GM19452 (cell line): ENCODE data around the gene TTLL11.
"Not testable (repeated sequence)": the region's sequence is repeated elsewhere in the genome, so short reads cannot be mapped to it uniquely, and the experiment has no call there.

ENCODE experiments used
- ATAC-seq: cut with Tn5 transposase; IDR thresholded peaks from one replicate; pipeline ENCODE4 v1.9.1; 2021; ENCODE audit not compliant: unreplicated experiment

Gene TTLL11

GRCh38 chr9:121914604-121915303, 178.4 kb downstream of the TTLL11 start:
- ATAC-seq: no peak

DNA sequence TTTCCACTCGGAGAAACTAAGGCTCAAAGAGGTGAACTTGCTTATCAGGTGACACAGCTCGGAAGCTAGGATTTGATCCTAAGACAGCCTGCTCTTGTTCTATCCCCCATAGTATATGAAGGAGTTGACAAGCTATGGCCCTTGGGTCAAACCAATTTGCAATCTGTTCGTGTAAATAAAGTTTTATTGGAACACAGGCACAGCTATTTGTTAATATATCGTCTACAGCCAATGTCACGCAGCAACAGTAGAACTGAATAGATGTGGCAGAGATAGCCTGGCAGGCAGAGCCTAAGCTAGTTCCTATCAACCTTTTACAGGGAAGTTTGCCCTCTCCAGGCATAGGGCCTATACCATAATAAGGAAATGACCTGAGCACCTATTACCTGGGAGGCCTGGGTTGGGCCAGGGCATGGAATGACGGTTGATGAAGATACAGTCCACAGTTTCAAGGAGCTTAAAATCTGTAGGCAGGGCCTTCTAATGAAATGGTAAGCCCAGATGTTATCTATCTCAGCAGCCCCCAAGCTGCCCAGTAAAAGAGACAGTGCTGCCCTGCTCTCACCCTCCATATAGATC, 179.0 kb downstream of the TTLL11 start:
- ATAC-seq: no peak

DNA sequence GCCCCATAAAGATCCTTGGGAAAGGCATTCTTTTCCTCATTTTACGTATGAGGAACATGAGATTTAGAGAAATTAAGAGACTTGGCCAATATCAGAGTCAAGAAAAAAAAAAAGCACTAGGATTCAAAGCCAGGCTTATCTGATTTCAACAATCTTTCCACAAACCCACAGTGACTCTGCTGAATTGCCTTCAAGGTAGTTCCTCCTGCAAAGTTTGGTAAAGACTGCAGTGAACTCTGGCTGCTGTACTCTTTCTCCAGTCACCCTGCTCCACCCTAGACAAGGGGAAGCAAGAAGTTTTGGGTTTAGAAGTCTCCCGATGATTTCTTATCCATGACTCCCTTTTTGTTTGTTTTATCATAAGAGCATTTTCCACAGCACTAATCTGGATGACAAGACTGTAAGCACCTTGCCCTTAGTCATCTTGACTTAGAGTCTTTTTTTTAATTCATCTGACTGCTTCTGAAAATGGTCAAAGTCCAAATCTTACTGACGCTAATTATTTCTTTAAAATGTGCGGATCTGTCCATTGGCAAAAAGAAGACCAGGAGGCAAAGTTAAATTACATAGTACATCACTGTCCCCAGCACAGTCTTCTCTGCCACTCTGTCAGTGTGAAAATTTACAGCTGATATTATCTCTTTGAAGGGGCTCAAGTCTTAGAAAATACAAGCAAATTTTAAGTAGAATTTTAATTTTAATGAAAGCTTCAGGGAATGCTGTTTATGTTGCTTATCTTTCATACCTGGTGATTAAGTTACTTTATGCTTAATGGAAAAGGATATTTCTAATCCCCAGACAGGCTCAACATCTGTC, 180.1 kb downstream of the TTLL11 start:
- no peak for ATAC-seq

DNA sequence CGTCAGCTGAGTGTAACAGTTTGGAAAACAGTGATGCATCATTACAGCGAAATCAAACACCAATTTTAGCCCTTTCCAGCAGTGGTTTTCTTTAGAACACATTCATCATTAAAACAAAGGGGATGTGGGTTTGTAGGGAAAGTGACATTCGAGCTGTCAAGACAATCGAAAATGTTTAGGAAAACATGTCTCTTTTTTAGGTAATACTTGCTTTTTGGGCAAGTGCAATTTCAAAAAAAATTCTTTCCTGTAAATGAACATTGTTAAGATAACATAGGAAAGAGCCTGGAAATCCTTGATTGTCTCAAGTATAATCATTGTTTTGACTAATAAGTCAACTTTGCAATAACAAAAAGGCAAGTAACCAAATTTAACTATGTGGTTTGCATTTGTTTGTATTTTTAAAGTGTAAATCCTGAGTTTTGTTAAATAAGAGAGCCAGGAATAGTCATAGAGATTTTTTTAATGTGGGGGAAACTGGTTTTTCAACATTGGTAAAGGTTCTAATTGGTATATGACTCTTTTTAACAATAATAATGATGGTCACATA, 182.5 kb downstream of the TTLL11 start:
- no peak for ATAC-seq

- no peak for ATAC-seq
Measured at GRCh38 chr9:121909111-121909510, 184.0 kb downstream of the TTLL11 start.

DNA sequence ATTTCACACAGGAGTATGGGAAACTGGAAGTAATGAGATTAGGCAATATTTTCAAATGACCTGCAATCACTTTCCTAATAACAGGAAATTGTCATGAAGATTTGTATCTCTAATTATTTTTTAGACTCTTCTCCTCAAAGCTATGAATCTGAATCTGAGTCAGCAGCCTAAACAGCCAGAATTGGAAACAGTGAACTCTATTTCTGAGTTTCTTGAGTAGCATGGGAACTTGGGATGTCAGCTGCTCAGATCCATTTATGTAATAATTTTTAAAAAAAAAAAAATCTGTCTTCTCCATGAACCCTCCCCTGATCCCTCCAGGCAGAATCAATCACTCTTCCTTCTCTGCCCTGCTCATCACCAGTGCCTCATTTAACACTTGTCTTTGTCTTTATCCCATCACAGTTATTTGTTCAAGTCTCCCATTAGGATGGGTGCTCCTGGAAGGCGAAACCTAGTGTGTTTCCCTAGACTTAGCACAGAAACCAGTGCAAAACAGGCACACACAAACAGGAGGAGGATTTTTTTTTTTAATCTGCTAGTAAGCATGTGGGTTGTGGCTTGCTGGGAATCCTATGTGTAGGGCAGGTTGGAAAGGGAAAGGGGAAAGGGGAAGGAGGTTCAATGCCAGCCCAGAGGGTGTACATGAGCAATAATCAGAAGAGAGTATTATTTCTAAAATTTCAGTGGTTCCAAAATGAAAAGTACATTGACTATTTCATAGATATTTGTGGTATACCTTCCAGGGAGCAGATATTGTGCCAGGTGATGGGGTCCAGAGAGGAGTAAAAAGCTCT, 186.8 kb downstream of the TTLL11 start:
- no peak for ATAC-seq

DNA sequence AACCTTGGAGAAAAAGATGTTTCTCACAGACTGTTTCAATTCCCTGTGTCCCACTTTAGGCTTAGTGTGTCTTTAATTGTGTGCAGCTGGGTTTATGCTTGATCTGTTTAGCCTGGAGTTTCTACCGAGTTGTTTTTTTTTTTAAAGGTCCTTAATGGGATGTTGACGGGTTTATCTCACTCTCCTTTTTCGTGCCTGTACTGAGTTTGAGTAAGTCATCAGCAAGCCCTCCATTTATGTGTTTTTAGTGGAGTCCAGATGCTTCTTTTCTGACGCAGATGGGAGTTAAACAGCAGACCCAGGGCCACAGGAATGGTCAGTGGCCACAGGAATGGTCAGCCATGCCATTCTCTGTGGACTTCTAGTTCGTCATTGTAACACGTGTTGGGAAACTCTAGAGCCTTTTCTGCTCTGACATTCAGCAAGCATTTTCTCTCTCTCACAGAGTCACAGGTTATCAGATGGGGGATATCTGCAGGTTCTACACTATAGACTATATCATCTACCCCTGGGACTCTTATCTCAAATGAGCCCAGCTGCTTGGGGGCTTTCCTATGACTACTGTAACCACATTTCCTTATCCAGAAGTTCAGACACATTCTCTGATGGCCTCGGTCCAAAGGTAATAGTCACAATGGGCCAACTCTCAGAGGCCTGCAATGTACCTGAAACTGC, 190.5 kb downstream of the TTLL11 start:
- ATAC-seq: no peak

DNA sequence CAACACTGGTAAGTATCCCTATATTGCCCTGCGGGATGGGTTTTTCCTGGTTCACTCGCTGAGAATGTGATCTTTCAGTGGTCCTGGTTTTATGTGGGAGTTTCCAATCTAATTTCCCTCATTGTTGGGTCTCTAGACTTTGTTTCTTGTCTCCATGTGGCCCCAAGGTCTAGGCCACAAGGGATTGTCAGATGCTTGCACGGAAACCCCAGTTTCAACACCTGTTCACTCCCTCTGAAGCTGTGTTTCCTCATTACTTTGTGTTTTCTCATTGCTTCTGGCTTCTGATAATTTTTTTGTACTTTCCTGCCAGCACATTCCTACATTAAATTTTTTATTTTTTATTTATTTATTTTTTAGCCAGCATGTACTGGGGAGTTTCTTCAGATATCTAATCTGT, 191.5 kb downstream of the TTLL11 start:
- no peak for ATAC-seq

DNA sequence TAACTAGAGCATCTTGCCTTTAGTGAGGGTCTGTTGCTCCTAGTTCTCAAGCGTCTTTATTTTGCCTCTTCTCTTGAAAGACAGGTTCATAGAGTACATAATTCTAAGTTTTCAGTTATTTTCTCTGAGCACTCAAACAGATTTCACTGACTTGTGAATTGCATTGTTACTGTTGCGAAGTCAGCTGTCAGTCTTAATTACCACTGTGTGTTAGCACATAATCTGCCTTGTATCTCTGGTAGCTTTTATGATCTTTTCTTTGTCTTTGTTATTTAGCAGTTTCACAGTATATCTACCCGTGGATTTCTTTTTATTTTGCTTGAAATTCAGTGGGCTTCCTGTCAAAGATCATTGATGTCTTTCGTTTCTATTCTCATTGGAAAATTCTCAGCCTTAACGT, 192.9 kb downstream of the TTLL11 start:
- ATAC-seq: no peak

DNA sequence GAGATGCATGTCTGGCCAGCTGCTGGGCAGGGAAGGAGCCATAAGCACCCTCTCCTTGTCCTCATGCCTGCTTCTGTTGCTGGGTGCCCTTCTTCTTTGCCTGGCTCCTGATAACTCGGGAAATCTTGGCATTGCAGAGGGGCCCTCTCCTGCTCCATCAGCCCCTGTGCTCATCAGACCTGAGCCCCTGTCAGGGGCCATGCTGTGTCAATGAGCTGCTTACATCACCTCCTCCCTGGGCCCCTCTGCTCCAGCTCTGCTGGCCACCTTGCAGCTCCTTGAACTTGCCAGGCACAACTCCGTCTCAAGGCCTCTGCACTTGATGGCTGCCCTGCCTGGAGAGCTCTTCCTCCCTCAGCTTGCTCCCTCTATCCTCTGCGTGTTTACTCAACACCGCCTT, 194.3 kb downstream of the TTLL11 start:
- ATAC-seq: no peak

- ATAC-seq: no peak
Measured at GRCh38 chr9:121897140-121897539, 196.0 kb downstream of the TTLL11 start.

DNA sequence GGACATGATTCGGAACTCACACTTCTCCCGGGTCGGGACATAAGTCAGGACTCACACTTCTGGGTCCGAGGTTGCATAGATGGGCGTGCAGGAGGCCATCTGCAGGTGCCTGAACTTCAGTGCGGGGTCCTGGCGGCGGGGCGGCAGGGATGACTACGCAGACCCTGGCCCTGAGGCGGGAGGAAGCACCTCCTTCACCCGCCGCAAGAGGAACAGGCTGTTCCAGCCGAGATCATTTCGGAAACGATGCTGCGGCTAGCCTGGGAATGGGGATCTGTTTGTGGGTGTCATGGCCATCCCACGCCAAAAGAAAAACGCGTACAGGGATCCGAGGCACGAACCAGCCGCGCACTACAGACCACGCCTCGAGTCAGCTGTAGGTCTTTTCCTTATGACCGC, 196.6 kb downstream of the TTLL11 start:
- no peak for ATAC-seq

- no peak for ATAC-seq
Measured at GRCh38 chr9:121895818-121896544, 197.1 kb downstream of the TTLL11 start.

DNA sequence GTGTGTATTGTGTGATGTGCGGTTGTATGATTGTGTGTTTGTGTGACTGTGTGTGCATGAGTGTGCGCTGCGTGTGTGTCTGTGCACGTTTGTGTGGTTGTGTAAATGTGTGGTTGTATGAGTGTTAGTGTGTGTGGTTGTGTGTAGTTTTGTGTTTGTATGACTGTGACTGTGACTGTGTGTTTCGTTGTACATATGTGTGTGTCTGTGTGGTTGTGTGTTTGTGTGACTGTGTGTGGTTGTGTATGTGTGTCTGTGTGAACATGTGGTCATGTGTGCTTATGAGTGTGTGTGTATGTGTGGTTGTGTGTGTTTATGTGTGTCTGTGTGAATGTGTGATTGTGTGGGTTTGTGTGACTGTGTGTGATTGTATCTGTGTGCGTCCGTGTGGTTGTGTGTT, 197.8 kb downstream of the TTLL11 start:
- ATAC-seq: no peak

- not testable (repeated sequence) for ATAC-seq
Measured at GRCh38 chr9:121894380-121894779, 198.7 kb downstream of the TTLL11 start.

DNA sequence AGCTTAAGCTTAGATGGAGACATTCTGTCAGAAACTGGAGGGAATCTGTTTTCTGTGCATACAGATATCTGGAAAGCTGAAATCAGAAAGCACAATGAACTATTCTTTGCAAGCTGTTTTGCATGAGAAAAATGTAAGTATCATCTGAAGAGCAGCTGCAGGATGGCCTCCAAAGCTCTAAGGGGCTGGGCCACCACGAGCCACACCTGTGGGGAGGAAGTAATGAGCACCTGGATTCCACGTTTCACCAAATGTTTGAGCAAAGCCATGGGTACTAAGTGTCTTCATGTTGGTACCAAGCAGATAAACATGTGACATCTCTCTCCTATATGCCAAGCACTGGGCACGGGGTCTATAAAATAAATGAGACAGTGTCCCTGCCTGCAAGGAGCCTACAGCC, 199.3 kb downstream of the TTLL11 start:
- ATAC-seq: no peak

DNA sequence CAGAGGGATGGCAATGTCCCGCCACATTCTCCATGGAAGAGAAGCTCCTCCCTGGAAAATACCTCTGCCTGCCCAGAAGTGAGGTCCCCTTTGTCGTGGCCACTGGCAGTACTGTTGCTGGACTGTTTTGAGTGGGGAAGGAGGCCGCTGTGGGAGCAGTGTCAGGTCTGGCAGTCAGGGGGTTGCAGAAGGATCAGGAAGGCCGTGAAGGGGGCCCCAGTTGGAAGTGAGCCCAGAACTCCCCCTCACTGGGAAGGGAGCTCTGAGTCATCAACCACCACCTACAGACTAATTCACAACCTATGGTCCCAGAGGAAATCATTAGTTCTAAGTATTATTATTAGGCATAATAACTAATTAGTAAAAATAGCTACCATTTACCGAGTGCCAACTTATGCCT, 200.4 kb downstream of the TTLL11 start:
- no peak for ATAC-seq

DNA sequence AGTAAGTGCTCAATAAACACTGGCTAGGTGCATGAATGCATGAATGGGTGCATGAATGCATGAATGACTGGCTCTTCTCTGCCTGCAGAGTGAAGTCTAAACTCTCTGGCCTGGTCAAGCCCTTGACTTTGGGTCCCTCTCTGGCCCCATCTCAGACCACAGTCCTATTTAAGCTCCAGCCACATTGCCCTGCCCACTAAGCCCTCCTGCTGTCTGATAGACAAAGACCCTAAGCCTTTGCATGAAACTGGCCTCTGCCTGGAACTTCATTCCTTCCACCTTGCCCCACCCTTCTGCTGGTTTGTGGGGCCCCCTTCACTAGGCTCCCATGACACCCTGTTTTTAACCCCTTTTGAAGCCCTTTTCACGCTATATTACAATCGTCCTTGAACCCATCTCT, 202.4 kb downstream of the TTLL11 start:
- no peak for ATAC-seq

- ATAC-seq: no peak
Measured at GRCh38 chr9:121889990-121890563, 203.0 kb downstream of the TTLL11 start.

- no peak for ATAC-seq
Measured at GRCh38 chr9:121888438-121888775, 204.7 kb downstream of the TTLL11 start.
